ENCODE measurements around the gene ATP10B.

Gene ATP10B

DNA sequence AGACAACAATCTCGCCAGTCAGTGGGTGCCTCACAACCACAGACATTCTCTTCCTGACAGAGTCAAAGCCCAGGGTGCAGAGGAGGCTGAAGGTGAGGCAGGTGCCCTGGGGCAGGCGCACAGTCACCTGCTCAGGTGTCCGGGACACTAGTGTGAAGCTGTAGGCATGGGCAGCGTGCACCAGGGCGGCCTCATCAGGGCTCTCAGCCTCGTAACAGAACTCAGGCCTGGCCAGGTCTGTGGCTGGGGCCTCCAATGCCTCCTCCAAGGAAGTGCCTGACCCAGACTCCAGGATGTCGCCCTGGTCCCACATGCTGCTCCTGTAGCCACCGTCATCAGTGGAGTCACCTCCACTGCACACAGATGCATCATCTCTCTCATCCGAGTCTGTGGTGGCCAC is 231.6 kb downstream of the ATP10B start:
- no peak overlapping the region for H3K4me3 ChIP-seq (ENCODE audit: low read length)
- no peak overlapping the region for H2AFZ ChIP-seq (ENCODE audit: low read depth, low read length)
- H3K4me1 ChIP-seq (ENCODE audit: insufficient read depth, low read length): no peaks in the 10 kb centered on the region
- no peaks in the 10 kb centered on the region for H3K27me3 ChIP-seq (ENCODE audit: insufficient read depth, low read length)
- no peaks in the 10 kb centered on the region for H3K36me3 ChIP-seq (ENCODE audit: insufficient read depth, low read length)
- H3K9me3 ChIP-seq (ENCODE audit: low read length): no peaks in the 10 kb centered on the region

DNA sequence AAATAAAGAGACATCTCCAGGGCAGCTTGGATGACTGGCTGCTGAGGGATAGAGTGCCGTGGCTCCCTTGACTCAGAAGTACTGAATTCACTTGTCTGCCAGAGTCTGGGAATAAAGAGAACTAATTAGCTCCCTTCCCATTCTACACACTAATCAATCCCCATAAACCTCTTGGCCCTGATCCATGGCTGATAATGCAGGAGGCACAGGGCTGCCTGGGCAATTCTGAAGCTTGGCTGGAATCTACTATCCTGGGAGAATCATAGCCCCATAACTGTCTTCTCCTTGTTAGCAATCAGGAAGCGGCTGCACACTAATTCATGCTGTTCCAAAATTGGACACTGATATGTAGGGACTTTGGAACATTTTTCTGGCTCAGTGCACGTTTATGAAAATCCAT is 232.6 kb downstream of the ATP10B start:
- H3K27me3 ChIP-seq (ENCODE audit: insufficient read depth, low read length): no peaks in the 10 kb centered on the region

GRCh38 chr5:160618286-160618685 is 233.7 kb downstream of the ATP10B start:
- Histone ChIP-seq H3K9me3 (ENCODE audit: low read length) (no peaks in the 10 kb centered on the region), H3K36me3 (ENCODE audit: insufficient read depth, low read length) (no peaks in the 10 kb centered on the region)

More for the DNA sequence above, 232.6 kb downstream of the ATP10B start:
- no peaks in the 10 kb centered on the region for H3K4me1 ChIP-seq (ENCODE audit: insufficient read depth, low read length)
- H3K36me3 ChIP-seq (ENCODE audit: insufficient read depth, low read length): no peaks in the 10 kb centered on the region
- H3K9me3 ChIP-seq (ENCODE audit: low read length): no peaks in the 10 kb centered on the region
- no peak overlapping the region for H2AFZ ChIP-seq (ENCODE audit: low read depth, low read length)
- H3K4me3 ChIP-seq (ENCODE audit: low read length): no peak overlapping the region

DNA sequence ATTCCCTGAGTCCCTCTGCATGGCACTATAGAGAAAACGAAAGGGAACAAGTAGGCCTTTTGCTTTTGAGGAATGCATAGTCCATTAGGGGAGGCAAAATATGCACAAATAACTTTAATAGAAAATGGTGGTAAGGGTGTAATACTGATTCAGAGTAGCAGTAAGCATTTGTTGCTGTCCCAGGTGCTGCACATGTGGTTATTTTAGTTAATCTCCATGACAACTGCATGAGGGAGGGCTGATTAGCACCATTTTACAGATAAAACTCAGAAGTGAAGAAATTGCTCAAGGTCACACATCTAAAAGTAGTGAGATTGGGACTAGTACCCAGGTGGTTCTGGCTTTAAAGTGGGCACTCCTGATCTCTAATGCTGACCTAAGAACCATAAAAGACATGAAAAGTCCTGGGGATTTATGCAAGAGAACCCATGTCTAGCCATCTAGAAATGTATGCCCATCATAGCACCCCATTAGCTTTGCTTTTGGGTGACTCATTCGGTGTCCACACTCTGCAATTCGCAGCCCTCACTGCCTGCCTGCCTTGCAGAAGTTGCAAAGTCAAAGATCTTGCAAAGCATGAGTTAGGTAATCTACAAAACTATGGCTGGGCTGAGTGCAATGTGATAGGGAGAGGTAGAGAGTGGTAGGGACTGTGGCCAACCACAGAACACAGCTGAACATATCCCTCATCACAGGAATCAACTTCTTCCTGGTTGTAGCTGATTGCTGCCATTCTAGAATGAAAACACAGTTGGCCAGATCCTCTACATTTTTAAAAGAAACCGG is 235.1 kb downstream of the ATP10B start:
- H3K9me3 ChIP-seq (ENCODE audit: low read length): no peaks in the 10 kb centered on the region
- no peak overlapping the region for H2AFZ ChIP-seq (ENCODE audit: low read depth, low read length)
- H3K4me1 ChIP-seq (ENCODE audit: insufficient read depth, low read length): no peaks in the 10 kb centered on the region
- H3K36me3 ChIP-seq (ENCODE audit: insufficient read depth, low read length): no peaks in the 10 kb centered on the region
- H3K4me3 ChIP-seq (ENCODE audit: low read length): no peak overlapping the region
- no peaks in the 10 kb centered on the region for H3K27me3 ChIP-seq (ENCODE audit: insufficient read depth, low read length)

More at GRCh38 chr5:160618286-160618685, 233.7 kb downstream of the ATP10B start:
- no peaks in the 10 kb centered on the region for H3K27me3 ChIP-seq (ENCODE audit: insufficient read depth, low read length)
- H3K4me3 ChIP-seq (ENCODE audit: low read length): no peak overlapping the region
- no peak overlapping the region for H2AFZ ChIP-seq (ENCODE audit: low read depth, low read length)
- H3K4me1 ChIP-seq (ENCODE audit: insufficient read depth, low read length): no peaks in the 10 kb centered on the region

DNA sequence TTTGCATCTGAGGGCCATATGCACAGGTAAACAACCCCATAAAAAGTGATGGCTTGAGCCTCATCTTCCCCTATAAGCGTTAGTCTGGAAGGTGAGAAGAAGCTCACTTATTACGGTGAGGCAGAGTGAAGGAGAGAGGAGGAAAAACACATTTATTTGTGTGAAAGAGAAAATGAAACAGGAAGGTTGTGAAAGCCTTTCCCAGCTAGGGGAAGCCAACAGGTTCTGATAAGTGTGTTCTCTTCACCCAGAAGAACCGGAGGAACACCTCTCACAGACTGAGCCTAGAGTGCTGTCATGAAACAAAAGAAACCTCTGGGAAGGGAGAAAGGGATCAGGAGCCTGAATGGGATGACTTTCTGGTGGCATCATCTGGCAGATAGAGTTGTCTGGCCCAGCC is 237.9 kb downstream of the ATP10B start:
- Histone ChIP-seq H3K4me1 (ENCODE audit: insufficient read depth, low read length) (no peaks in the 10 kb centered on the region), H2AFZ (ENCODE audit: low read depth, low read length) (no peak overlapping the region), H3K9me3 (ENCODE audit: low read length) (no peaks in the 10 kb centered on the region), H3K4me3 (ENCODE audit: low read length) (no peak overlapping the region), H3K27me3 (ENCODE audit: insufficient read depth, low read length) (no peaks in the 10 kb centered on the region), H3K36me3 (ENCODE audit: insufficient read depth, low read length) (no peaks in the 10 kb centered on the region)

- no peaks in the 10 kb centered on the region for H3K36me3 ChIP-seq (ENCODE audit: insufficient read depth, low read length)
- no peak overlapping the region for H3K4me3 ChIP-seq (ENCODE audit: low read length)
- no peak overlapping the region for H2AFZ ChIP-seq (ENCODE audit: low read depth, low read length)
- H3K9me3 ChIP-seq (ENCODE audit: low read length): no peaks in the 10 kb centered on the region
- H3K4me1 ChIP-seq (ENCODE audit: insufficient read depth, low read length): no peaks in the 10 kb centered on the region
- H3K27me3 ChIP-seq (ENCODE audit: insufficient read depth, low read length): no peaks in the 10 kb centered on the region
Observed at GRCh38 chr5:160605266-160605665, 246.7 kb downstream of the ATP10B start.

GRCh38 chr5:160604484-160604883 is 247.5 kb downstream of the ATP10B start:
- Histone ChIP-seq H2AFZ (ENCODE audit: low read depth, low read length) (no peak overlapping the region), H3K4me1 (ENCODE audit: insufficient read depth, low read length) (no peaks in the 10 kb centered on the region), H3K4me3 (ENCODE audit: low read length) (no peak overlapping the region), H3K9me3 (ENCODE audit: low read length) (no peaks in the 10 kb centered on the region), H3K27me3 (ENCODE audit: insufficient read depth, low read length) (no peaks in the 10 kb centered on the region), H3K36me3 (ENCODE audit: insufficient read depth, low read length) (no peaks in the 10 kb centered on the region)

GRCh38 chr5:160602744-160603143 is 249.3 kb downstream of the ATP10B start:
- Histone ChIP-seq H3K27me3 (ENCODE audit: insufficient read depth, low read length) (no peaks in the 10 kb centered on the region), H3K4me3 (ENCODE audit: low read length) (no peak overlapping the region), H3K9me3 (ENCODE audit: low read length) (no peaks in the 10 kb centered on the region), H3K4me1 (ENCODE audit: insufficient read depth, low read length) (no peaks in the 10 kb centered on the region), H3K36me3 (ENCODE audit: insufficient read depth, low read length) (no peaks in the 10 kb centered on the region), H2AFZ (ENCODE audit: low read depth, low read length) (no peak overlapping the region)

DNA sequence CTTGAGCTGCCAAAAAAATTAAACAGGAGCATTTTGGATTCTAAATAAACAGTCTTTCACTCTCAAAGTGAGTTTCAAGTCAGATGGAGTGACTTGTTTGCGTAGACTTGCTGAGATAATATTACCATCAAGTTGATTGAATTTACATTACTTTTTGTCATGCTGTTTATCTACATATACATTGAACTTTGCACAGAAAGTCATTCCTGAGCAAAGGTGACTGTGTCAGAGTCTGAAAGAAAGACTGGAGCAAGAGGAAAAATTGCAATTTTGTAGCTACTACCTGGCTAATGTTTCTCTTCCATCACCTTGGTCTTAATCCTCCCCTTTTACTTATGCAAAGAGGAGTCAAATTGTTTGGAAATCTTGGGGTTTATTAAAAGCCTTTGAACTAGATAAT is 251.0 kb downstream of the ATP10B start:
- no peaks in the 10 kb centered on the region for H3K9me3 ChIP-seq (ENCODE audit: low read length)
- H3K4me1 ChIP-seq (ENCODE audit: insufficient read depth, low read length): no peaks in the 10 kb centered on the region
- H3K36me3 ChIP-seq (ENCODE audit: insufficient read depth, low read length): no peaks in the 10 kb centered on the region
- no peak overlapping the region for H3K4me3 ChIP-seq (ENCODE audit: low read length)
- H2AFZ ChIP-seq (ENCODE audit: low read depth, low read length): no peak overlapping the region
- H3K27me3 ChIP-seq (ENCODE audit: insufficient read depth, low read length): no peaks in the 10 kb centered on the region

DNA sequence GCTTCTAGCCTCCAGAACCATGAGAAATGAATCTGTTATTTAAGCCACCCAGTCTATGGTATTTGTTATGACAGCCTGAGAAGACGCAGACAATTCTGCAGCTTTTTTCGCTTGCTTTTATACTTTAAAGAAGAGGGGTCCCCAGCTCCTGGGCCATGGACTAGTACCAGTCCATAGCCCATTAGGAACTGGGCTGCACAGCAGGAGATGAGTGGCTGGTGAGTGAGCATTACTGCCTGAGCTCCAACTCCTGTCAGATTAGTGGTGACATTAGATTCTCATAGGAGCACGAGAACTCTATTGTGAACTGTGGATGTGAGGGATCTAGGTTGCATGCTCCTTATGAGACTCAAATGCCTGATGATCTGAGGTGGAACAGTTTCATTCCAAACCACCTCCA is 278.7 kb downstream of the ATP10B start:
- H3K36me3 ChIP-seq (ENCODE audit: insufficient read depth, low read length): no peaks in the 10 kb centered on the region
- H3K9me3 ChIP-seq (ENCODE audit: low read length): no peaks in the 10 kb centered on the region
- H2AFZ ChIP-seq (ENCODE audit: low read depth, low read length): no peak overlapping the region
- no peaks in the 10 kb centered on the region for H3K27me3 ChIP-seq (ENCODE audit: insufficient read depth, low read length)
- no peaks in the 10 kb centered on the region for H3K4me1 ChIP-seq (ENCODE audit: insufficient read depth, low read length)
- H3K4me3 ChIP-seq (ENCODE audit: low read length): no peak overlapping the region

DNA sequence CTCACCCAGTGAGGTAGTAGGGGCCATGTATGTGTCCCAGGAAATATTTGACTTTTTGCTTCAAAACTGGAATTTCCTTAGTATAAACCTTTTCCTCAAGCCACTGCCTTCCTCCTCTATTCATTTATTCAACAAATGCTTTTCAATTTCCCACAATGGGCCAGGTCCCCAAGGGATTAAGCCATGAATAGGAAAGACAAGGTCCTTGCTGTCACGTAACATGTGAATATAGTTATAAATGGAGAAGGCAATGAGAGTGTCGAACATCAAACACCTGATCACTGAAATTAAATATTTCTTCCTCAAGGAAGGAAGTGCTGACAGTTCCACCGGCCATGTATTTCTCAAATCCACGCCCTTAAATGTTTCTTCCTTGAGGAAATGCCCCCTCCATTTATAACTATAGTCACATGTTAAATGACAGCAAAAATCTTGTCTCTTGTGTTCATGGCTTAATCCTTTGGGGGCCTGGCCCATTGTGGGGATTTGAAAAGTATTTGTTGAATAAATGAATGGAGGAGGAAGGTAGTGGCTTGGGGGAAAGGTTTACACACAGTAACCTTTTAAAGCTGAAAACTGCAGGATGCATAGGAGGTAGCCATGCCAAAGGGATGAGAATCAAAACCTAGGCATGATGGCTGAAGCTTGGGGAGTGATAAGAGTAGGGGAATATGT is 284.8 kb downstream of the ATP10B start:
- no peaks in the 10 kb centered on the region for H3K4me1 ChIP-seq (ENCODE audit: insufficient read depth, low read length)
- no peaks in the 10 kb centered on the region for H3K9me3 ChIP-seq (ENCODE audit: low read length)
- no peak overlapping the region for H2AFZ ChIP-seq (ENCODE audit: low read depth, low read length)
- H3K36me3 ChIP-seq (ENCODE audit: insufficient read depth, low read length): no peaks in the 10 kb centered on the region
- no peaks in the 10 kb centered on the region for H3K27me3 ChIP-seq (ENCODE audit: insufficient read depth, low read length)
- H3K4me3 ChIP-seq (ENCODE audit: low read length): no peak overlapping the region

DNA sequence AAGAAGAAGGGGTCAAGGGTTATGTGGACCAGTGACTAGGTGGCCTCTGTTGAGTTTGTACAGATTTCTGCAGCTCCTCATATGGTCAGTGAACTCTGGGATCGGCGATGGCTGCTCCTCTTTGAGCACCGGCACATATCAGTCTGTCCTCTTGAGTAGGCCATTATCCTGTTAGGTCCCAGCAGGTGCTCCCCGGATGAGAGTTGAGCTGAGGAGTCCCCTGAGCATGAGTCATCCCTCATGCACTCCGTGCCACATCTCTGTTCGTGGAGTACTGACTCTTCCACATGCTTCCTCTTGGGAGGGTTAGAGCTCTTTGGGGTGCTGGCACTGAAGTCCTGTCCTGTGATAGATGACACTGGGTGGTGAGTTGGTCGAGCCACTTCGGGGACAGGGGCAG is 286.6 kb downstream of the ATP10B start:
- H3K27me3 ChIP-seq (ENCODE audit: insufficient read depth, low read length): no peaks in the 10 kb centered on the region
- H3K4me1 ChIP-seq (ENCODE audit: insufficient read depth, low read length): no peaks in the 10 kb centered on the region
- H2AFZ ChIP-seq (ENCODE audit: low read depth, low read length): no peak overlapping the region
- no peaks in the 10 kb centered on the region for H3K36me3 ChIP-seq (ENCODE audit: insufficient read depth, low read length)
- H3K9me3 ChIP-seq (ENCODE audit: low read length): no peaks in the 10 kb centered on the region
- H3K4me3 ChIP-seq (ENCODE audit: low read length): no peak overlapping the region

DNA sequence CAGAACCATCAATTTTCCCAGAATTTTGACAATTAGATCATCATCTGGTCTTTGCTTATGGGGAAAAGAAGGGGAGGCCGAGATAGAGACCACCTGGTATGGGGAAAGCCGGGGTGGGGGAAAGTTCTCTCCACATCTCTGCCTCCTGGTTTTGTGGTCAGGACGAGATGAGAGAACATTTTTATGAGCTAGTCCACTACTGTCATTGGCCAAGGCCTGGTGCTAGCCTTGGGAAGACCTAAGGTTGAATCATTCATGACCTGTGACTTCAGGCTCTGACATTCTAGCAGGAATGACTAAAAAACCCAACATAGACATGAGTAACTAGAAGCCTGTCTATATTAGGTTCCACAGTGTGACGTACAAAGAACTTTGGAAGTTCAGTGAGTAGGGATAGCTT is 295.2 kb downstream of the ATP10B start:
- Histone ChIP-seq H2AFZ (ENCODE audit: low read depth, low read length) (no peak overlapping the region), H3K9me3 (ENCODE audit: low read length) (no peaks in the 10 kb centered on the region), H3K36me3 (ENCODE audit: insufficient read depth, low read length) (no peaks in the 10 kb centered on the region), H3K4me1 (ENCODE audit: insufficient read depth, low read length) (peaks cover 8% of the 10 kb centered on the region), H3K27me3 (ENCODE audit: insufficient read depth, low read length) (no peaks in the 10 kb centered on the region), H3K4me3 (ENCODE audit: low read length) (no peak overlapping the region)

All from neuron (in vitro differentiated cells).